SU-DHL-6 (cell line): Measurements from ENCODE around the gene ACADM.
A peak's percentile ranks its signal among the peaks of the same experiment; 100 is the strongest.

ENCODE experiments used
- H2AFZ ChIP-seq: fragments of 200-600 bp; sonication (generic); 2 replicates; pipeline ENCODE4 v1.6.1; 2014; ENCODE audit warnings: low read depth, mild to moderate bottlenecking, moderate library complexity, mixed read lengths, antibody characterized with exemption, low read length; ENCODE audit not compliant: severe bottlenecking
- H3F3A ChIP-seq: fragments of 200-600 bp; shearing (Covaris generic); 2 replicates; pipeline ENCODE4 v1.6.0; 2016; ENCODE audit warnings: antibody characterized with exemption, mild to moderate bottlenecking; ENCODE audit not compliant: insufficient read depth
- H3K27ac ChIP-seq: fragments of 200-600 bp; sonication (generic); 2 replicates; pipeline ENCODE4 v1.5.1; 2016; ENCODE audit warnings: low read depth, mild to moderate bottlenecking, low read length, moderate library complexity, mixed read lengths
- H3K27me3 ChIP-seq: fragments of 200-600 bp; sonication (generic), shearing (Covaris generic); 2 replicates; pipeline ENCODE4 v1.6.0; 2014; ENCODE audit warnings: mild to moderate bottlenecking, low read length
- H3K36me3 ChIP-seq: fragments of 200-600 bp; sonication (generic); 2 replicates; pipeline ENCODE4 v1.6.1; 2014; ENCODE audit warnings: mild to moderate bottlenecking, low read length, mixed read lengths
- H3K4me2 ChIP-seq: fragments of 300-600, 200-600 bp; shearing (Covaris generic), sonication (generic); 2 replicates; pipeline ENCODE4 v1.6.0; 2014; ENCODE audit warnings: low read length, low read depth, mild to moderate bottlenecking; ENCODE audit not compliant: poor library complexity, severe bottlenecking
- H3K4me3 ChIP-seq: fragments of 200-600 bp; sonication (generic); 2 replicates; pipeline ENCODE4 v1.5.1; 2014; ENCODE audit warnings: antibody characterized with exemption, low read length, mild to moderate bottlenecking, mixed read lengths; ENCODE audit not compliant: insufficient read depth, poor library complexity, severe bottlenecking
- H3K79me2 ChIP-seq: fragments of 200-600 bp; sonication (generic); 2 replicates; pipeline ENCODE4 v1.6.1; 2014; ENCODE audit warnings: mild to moderate bottlenecking, low read length, moderate library complexity; ENCODE audit not compliant: insufficient read depth
- H3K9ac ChIP-seq: fragments of 200-600 bp; sonication (generic); 2 replicates; pipeline ENCODE4 v1.7.0; 2014; ENCODE audit warnings: mild to moderate bottlenecking, low read length
- H3K9me2 ChIP-seq: fragments of 200-600 bp; sonication (generic); replicated peaks from 2 replicates; pipeline ENCODE4 v1.6.1; 2014; ENCODE audit warnings: low read length; ENCODE audit not compliant: insufficient read depth
- H3K9me3 ChIP-seq: fragments of 200-600 bp; sonication (generic); 2 replicates; pipeline ENCODE4 v1.6.1; 2014; ENCODE audit warnings: low read length, mixed read lengths; ENCODE audit not compliant: insufficient read depth
- H4K20me1 ChIP-seq: fragments of 200-600 bp; sonication (generic); 2 replicates; pipeline ENCODE4 v1.6.1; 2014; ENCODE audit warnings: low read depth, mild to moderate bottlenecking, antibody characterized with exemption, low read length, moderate library complexity, mixed read lengths
- EZH2phosphoT487 ChIP-seq: fragments of 200-600 bp; sonication (generic), shearing (Covaris generic); conservative IDR thresholded peaks from 2 replicates; pipeline ENCODE4 v1.6.1; 2018; ENCODE audit warnings: mild to moderate bottlenecking, antibody characterized with exemption, low read length, moderate library complexity, mixed read lengths
- TF ChIP-seq, protein P1 (sequence below): fragments of 200-600 bp; sonication (generic); IDR thresholded peaks from one replicate; pipeline ENCODE4 v1.5.1; 2017; ENCODE audit warnings: antibody characterized with exemption, mild to moderate bottlenecking, low read length, moderate library complexity; ENCODE audit not compliant: insufficient read depth, poor library complexity, severe bottlenecking

Gene ACADM

DNA sequence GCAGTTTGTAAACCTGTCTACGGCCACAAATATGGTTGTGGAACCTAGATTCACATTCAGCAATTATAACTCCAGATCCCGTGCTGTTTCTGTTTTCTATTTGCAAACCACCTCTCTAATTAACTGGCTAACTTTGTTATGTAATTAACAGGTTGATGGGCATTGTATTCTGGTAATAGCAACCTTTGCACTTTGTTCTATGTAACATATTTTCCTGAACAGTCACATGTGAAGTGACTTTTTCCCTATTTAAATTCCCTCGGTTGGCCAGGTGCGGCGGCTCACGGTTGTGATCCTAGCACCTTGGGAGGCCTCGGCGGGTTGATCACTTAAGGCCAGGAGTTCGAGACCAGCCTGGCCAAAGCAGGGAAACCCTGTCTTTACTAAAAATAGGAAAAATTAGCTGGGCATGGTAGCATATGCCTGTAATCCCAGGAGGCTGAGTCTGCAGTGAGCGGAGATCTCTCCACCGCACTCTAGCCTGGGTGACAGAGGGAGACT is 1.4 kb downstream of the ACADM start:
- Histone ChIP-seq H3F3A (peaks cover 32% of the 10 kb centered on the region), H4K20me1 (peaks cover 11% of the 10 kb centered on the region), H3K79me2 (peaks cover 60% of the 10 kb centered on the region), H3K9me2 (no peaks in the 10 kb centered on the region), H3K27me3 (no peaks in the 10 kb centered on the region), H3K4me3 (peak overlapping the region; percentile 95), H3K9me3 (no peaks in the 10 kb centered on the region), H2AFZ (no peak overlapping the region), H3K4me2 (peak overlapping the region; percentile 100), H3K36me3 (peaks cover 17% of the 10 kb centered on the region), H3K9ac (peak overlapping the region; percentile 92), H3K27ac (peak overlapping the region; percentile 100)
- TF ChIP-seq EZH2phosphoT487: no peak
- TF ChIP-seq, protein P1, sequence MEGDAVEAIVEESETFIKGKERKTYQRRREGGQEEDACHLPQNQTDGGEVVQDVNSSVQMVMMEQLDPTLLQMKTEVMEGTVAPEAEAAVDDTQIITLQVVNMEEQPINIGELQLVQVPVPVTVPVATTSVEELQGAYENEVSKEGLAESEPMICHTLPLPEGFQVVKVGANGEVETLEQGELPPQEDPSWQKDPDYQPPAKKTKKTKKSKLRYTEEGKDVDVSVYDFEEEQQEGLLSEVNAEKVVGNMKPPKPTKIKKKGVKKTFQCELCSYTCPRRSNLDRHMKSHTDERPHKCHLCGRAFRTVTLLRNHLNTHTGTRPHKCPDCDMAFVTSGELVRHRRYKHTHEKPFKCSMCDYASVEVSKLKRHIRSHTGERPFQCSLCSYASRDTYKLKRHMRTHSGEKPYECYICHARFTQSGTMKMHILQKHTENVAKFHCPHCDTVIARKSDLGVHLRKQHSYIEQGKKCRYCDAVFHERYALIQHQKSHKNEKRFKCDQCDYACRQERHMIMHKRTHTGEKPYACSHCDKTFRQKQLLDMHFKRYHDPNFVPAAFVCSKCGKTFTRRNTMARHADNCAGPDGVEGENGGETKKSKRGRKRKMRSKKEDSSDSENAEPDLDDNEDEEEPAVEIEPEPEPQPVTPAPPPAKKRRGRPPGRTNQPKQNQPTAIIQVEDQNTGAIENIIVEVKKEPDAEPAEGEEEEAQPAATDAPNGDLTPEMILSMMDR: no peak

DNA sequence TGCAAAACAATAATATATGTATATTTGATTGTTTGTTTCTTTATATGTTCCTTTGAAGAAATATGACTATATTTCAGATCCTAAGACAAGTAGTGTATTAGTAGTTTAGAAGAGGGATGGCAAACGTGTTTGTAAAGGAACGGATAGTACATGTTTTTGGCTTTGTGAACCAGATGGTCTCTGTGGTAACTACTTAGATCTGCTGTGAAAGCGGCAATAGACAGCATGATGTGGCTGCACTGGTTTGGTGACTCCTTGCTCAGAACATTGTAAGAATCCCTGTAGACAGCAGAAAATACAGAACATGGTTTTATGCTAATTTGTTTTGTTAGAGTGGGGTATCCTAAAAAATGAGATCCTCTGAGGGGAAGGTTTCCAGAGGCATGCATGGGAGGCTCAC is 3.1 kb downstream of the ACADM start:
- peaks cover 77% of the 10 kb centered on the region for H3K79me2 ChIP-seq
- H3K9ac ChIP-seq: peak overlapping the region; percentile 45

DNA sequence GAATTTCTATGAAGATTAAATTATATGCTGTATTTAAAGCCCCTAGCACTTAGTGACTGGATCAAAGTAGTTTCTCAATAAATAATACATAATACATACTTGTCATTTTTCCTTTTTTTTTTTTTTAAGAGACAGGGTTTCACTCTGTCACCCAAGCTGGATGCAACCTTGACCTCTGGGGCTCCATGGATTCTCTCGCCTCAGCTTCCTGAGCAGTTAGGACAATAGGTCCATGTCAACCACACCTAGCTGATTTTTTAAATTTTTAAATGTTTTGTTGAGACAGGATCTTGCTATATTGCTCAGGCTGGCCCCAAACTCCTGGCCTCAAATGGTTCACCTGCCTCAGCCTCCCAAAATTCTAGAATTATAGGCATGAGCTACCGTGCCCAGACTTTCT is 5.9 kb downstream of the ACADM start:
- no peaks in the 10 kb centered on the region for H3K9me3 ChIP-seq
- H3K4me2 ChIP-seq: no peak overlapping the region
- no peak overlapping the region for H2AFZ ChIP-seq
- no peak overlapping the region for H3K9ac ChIP-seq
- H3K9me2 ChIP-seq: no peaks in the 10 kb centered on the region
- peaks cover 51% of the 10 kb centered on the region for H3K36me3 ChIP-seq
- peaks cover 30% of the 10 kb centered on the region for H3F3A ChIP-seq
- H3K27me3 ChIP-seq: no peaks in the 10 kb centered on the region
- H3K79me2 ChIP-seq: peaks cover 69% of the 10 kb centered on the region
- H3K4me3 ChIP-seq: no peak overlapping the region
- H4K20me1 ChIP-seq: peaks cover 22% of the 10 kb centered on the region
- no peak overlapping the region for H3K27ac ChIP-seq
- TF ChIP-seq, protein P1: no peak
- no peak for TF ChIP-seq EZH2phosphoT487

More for the DNA sequence above, 3.1 kb downstream of the ACADM start:
- H3K9me3 ChIP-seq: no peaks in the 10 kb centered on the region
- H3K9me2 ChIP-seq: no peaks in the 10 kb centered on the region
- TF ChIP-seq, protein P1: no peak
- TF ChIP-seq EZH2phosphoT487: no peak
- H3K4me2 ChIP-seq: peak overlapping the region; percentile 98
- peak overlapping the region; percentile 54 for H3K4me3 ChIP-seq
- H4K20me1 ChIP-seq: peaks cover 18% of the 10 kb centered on the region
- H3K36me3 ChIP-seq: peaks cover 30% of the 10 kb centered on the region
- H3K27ac ChIP-seq: peak overlapping the region; percentile 100
- H2AFZ ChIP-seq: no peak overlapping the region
- H3F3A ChIP-seq: peaks cover 38% of the 10 kb centered on the region
- H3K27me3 ChIP-seq: no peaks in the 10 kb centered on the region
